ENCODE data around the gene DDX10.

Gene DDX10

DNA sequence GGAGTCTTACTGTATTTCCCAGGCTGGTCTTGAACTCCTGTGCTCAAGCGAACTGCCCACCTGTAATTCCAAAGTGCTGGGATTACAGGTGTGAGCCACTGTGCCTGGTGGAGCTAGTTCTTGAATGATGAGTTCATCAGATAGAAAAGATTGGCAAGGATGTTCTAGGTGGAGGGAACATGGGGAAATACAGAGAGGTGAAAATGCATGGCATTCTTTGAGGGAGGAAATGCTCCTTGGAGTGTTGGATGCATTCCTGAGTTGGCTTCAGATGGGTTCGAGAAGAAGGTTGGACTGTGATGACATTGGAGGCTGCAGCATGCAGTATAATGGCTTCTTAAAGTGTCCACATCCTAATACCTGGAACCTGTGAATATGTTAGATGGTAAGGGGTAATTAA is 4.4 kb downstream of the DDX10 start:
- no peaks in the 10 kb centered on the region for H3K27me3 ChIP-seq (ENCODE audit: control insufficient read depth, insufficient read depth, low read length)
- H3K4me1 ChIP-seq (ENCODE audit: control insufficient read depth, insufficient read depth, low read length) = peaks cover 13% of the 10 kb centered on the region
- no peaks in the 10 kb centered on the region for H3K36me3 ChIP-seq (ENCODE audit: control insufficient read depth, insufficient read depth, low read length)
- no peak overlapping the region for H3K4me3 ChIP-seq (ENCODE audit: low read length)
- no peak overlapping the region for H3K27ac ChIP-seq (ENCODE audit: low read depth, low read length)
- no peak overlapping the region for H3K9ac ChIP-seq (ENCODE audit: low read length)

DNA sequence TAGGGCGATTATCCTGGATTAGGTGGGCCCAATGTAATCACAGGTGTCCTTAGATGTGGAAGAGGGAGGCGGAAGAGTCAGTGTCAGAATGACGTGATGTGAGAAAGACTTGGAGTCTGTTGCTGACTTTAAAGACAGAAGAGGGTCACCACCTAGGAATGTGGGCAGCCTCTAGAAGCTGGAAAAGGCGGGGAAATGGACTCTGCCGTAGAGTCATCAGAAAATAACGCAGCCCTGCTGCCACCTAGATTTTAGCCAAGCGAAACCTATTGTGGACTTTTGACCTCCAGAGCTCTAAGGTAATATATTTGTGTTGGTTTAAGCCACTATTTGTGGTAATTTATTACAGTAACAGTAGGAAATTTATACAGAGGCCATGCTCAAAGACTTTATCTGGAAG is 4.8 kb downstream of the DDX10 start:
- H3K27ac ChIP-seq (ENCODE audit: low read depth, low read length) = no peak overlapping the region
- H3K4me3 ChIP-seq (ENCODE audit: low read length) = no peak overlapping the region
- H3K36me3 ChIP-seq (ENCODE audit: control insufficient read depth, insufficient read depth, low read length) = no peaks in the 10 kb centered on the region
- no peak overlapping the region for H3K9ac ChIP-seq (ENCODE audit: low read length)
- no peaks in the 10 kb centered on the region for H3K27me3 ChIP-seq (ENCODE audit: control insufficient read depth, insufficient read depth, low read length)
- H3K4me1 ChIP-seq (ENCODE audit: control insufficient read depth, insufficient read depth, low read length) = peaks cover 13% of the 10 kb centered on the region

DNA sequence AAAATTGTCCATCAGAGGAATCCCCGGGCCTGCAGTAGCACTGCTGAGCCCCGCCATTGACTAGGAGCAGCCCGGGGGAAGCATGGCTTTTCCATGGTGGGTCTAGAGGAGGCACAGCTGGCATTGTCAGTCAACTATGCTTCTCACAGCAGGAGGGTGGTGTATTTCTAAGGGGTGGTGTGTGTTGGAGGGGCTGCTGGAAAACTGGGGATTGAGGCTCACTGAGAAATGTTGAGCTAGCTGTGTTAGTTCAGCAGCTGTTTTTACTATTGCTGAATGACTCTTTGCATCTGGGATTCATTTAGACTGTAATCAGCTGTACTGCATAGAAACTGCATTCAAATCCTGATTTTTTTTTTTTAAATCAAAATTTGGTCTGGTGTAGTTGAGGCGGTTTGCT is 5.6 kb downstream of the DDX10 start:
- Histone ChIP-seq H3K36me3 (ENCODE audit: control insufficient read depth, insufficient read depth, low read length) (no peaks in the 10 kb centered on the region), H3K4me1 (ENCODE audit: control insufficient read depth, insufficient read depth, low read length) (peaks cover 13% of the 10 kb centered on the region), H3K4me3 (ENCODE audit: low read length) (no peak overlapping the region), H3K9ac (ENCODE audit: low read length) (no peak overlapping the region), H3K27me3 (ENCODE audit: control insufficient read depth, insufficient read depth, low read length) (no peaks in the 10 kb centered on the region), H3K27ac (ENCODE audit: low read depth, low read length) (no peak overlapping the region)

DNA sequence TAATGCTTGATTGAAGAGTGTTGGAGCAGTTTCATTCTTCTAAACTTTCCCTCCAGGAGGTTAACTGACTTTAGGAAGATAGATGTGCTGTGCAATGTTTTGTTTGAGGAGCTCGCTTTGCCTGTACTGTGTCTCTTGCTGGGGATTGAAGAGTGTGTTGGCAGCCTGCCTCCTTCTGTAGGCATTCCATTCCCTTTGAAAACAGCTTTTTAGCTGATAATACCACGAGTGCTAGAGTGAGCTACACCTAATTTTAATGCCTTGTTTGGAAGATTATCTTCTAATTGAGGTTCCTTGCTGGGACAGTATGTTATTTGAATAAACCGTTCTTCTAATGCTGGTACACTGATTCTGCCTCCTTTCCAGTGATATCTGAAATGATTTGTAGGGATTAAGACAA is 7.2 kb downstream of the DDX10 start:
- Histone ChIP-seq H3K4me1 (ENCODE audit: control insufficient read depth, insufficient read depth, low read length) (peaks cover 2% of the 10 kb centered on the region), H3K9ac (ENCODE audit: low read length) (no peak overlapping the region), H3K27ac (ENCODE audit: low read depth, low read length) (no peak overlapping the region), H3K4me3 (ENCODE audit: low read length) (no peak overlapping the region), H3K36me3 (ENCODE audit: control insufficient read depth, insufficient read depth, low read length) (peaks cover 3% of the 10 kb centered on the region), H3K27me3 (ENCODE audit: control insufficient read depth, insufficient read depth, low read length) (no peaks in the 10 kb centered on the region)

DNA sequence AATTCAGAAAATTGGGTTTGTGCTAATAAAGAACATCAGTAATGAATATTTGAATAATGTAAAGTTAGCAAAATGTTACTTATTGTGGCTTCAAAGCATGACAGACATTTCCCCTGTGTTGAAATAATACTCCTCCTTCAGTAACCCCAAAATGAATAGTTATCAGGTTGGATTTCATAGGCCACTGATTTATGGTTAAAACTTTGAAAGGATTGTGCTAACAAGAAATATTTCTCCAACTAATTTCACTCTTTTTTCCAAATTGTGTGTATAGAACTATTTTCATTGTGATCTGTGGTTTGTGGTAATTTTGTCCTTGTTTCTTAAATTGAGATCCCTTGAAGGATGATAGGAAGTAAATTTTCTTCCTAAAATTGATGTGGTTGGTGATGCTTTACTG is 7.9 kb downstream of the DDX10 start:
- H3K27me3 ChIP-seq (ENCODE audit: control insufficient read depth, insufficient read depth, low read length) = no peaks in the 10 kb centered on the region

DNA sequence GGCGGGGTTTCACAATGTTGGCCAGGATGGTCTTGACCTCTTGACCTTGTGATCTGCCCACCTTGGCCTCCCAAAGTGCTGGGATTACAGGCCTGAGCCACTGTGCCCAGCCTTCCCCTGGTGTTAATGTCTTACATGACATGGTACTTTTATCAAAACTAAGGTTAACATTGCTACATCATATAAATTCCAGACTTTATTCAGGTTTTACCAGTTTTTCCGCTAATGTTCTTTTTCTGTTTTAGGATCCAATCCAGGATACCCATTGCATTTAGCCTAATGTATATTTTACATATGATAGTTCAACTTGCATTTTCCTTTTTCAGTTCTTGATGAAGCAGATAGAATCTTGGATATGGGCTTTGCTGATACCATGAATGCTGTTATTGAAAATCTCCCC is 14.2 kb downstream of the DDX10 start:
- Histone ChIP-seq H3K36me3 (ENCODE audit: control insufficient read depth, insufficient read depth, low read length) (peaks cover 10% of the 10 kb centered on the region), H3K4me3 (ENCODE audit: low read length) (no peak overlapping the region), H3K27ac (ENCODE audit: low read depth, low read length) (no peak overlapping the region), H3K4me1 (ENCODE audit: control insufficient read depth, insufficient read depth, low read length) (no peaks in the 10 kb centered on the region), H3K9ac (ENCODE audit: low read length) (no peak overlapping the region), H3K27me3 (ENCODE audit: control insufficient read depth, insufficient read depth, low read length) (no peaks in the 10 kb centered on the region)

More for the DNA sequence above, 7.9 kb downstream of the DDX10 start:
- no peak overlapping the region for H3K4me3 ChIP-seq (ENCODE audit: low read length)
- H3K4me1 ChIP-seq (ENCODE audit: control insufficient read depth, insufficient read depth, low read length) = peaks cover 2% of the 10 kb centered on the region
- no peak overlapping the region for H3K27ac ChIP-seq (ENCODE audit: low read depth, low read length)
- no peak overlapping the region for H3K9ac ChIP-seq (ENCODE audit: low read length)
- H3K36me3 ChIP-seq (ENCODE audit: control insufficient read depth, insufficient read depth, low read length) = peaks cover 8% of the 10 kb centered on the region

DNA sequence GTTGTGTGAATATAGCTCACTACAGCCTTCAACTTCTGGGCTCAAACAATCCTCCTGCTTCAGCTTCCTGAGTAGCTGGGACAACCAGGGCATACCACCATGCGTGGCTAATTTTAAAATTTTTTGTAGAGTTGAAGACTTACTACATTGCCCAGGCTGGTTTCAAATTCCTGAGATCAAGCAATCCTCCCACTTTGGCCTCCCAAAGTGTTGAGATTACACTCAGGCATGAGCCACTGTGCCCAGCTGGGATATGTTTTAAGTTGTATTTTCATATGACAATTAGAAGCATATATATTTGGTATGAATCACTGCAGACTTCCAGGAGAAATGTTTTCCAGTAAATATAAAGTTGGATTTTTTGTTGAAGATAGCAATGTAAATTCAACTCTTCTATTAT is 15.4 kb downstream of the DDX10 start:
- H3K36me3 ChIP-seq (ENCODE audit: control insufficient read depth, insufficient read depth, low read length) = peaks cover 10% of the 10 kb centered on the region

DNA sequence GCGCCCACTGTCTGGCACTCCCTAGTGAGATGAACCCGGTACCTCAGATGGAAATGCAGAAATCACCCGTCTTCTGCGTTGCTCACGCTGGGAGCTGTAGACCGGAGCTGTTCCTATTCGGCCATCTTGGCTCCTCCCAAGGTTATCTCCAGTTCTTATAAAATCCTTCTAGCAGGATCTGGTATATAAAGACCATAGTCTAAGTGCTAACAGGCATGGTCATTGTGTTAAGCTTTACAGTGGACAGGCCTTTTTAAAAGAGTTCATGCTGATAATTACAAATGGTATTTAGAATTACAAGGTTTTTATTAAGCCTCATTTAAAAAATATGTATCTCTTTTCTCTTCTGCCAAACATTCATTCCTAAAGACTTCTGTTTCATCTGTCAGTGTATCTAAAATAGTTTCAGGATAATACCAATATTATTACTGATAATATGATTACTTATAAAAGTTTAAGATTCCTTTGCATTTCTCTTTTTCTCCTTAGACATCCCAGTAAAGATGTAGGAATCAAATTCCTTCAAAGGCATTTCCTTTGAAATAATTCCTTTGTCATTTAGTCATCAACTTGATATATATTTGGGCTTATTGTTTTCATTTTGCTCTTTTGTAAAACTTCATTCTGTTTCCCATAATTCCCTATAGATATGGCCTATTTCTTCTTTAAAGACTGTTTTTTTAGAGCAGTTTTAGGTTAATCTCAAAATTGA is 20.7 kb downstream of the DDX10 start:
- Histone ChIP-seq H3K9ac (ENCODE audit: low read length) (no peak overlapping the region), H3K27ac (ENCODE audit: low read depth, low read length) (no peak overlapping the region), H3K27me3 (ENCODE audit: control insufficient read depth, insufficient read depth, low read length) (no peaks in the 10 kb centered on the region), H3K4me3 (ENCODE audit: low read length) (no peak overlapping the region), H3K36me3 (ENCODE audit: control insufficient read depth, insufficient read depth, low read length) (no peaks in the 10 kb centered on the region), H3K4me1 (ENCODE audit: control insufficient read depth, insufficient read depth, low read length) (no peaks in the 10 kb centered on the region)

More for the DNA sequence above, 15.4 kb downstream of the DDX10 start:
- no peak overlapping the region for H3K4me3 ChIP-seq (ENCODE audit: low read length)
- no peak overlapping the region for H3K9ac ChIP-seq (ENCODE audit: low read length)
- no peak overlapping the region for H3K27ac ChIP-seq (ENCODE audit: low read depth, low read length)
- H3K4me1 ChIP-seq (ENCODE audit: control insufficient read depth, insufficient read depth, low read length) = no peaks in the 10 kb centered on the region
- H3K27me3 ChIP-seq (ENCODE audit: control insufficient read depth, insufficient read depth, low read length) = no peaks in the 10 kb centered on the region

DNA sequence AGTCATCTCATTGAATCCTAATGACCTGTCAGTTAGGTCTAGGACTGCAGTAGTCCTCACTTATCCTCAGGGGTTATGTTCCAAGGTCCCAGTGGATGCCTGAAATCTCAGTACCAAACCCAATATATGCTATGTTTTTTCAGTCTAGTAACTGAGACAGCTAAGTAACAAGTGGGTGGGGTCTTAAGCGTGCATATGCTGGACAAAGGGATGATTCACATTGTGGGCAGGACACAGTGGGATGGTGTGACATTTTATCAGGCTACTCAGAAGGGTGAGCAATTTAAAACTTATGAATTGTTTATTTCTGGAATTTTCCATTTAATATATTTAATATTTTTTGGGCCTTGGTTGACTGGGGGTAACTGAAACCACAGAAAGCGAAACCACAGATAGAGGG is 29.0 kb downstream of the DDX10 start:
- no peak overlapping the region for H3K9ac ChIP-seq (ENCODE audit: low read length)
- no peaks in the 10 kb centered on the region for H3K27me3 ChIP-seq (ENCODE audit: control insufficient read depth, insufficient read depth, low read length)
- H3K27ac ChIP-seq (ENCODE audit: low read depth, low read length) = no peak overlapping the region
- no peaks in the 10 kb centered on the region for H3K4me1 ChIP-seq (ENCODE audit: control insufficient read depth, insufficient read depth, low read length)
- no peak overlapping the region for H3K4me3 ChIP-seq (ENCODE audit: low read length)
- H3K36me3 ChIP-seq (ENCODE audit: control insufficient read depth, insufficient read depth, low read length) = peaks cover 2% of the 10 kb centered on the region

DNA sequence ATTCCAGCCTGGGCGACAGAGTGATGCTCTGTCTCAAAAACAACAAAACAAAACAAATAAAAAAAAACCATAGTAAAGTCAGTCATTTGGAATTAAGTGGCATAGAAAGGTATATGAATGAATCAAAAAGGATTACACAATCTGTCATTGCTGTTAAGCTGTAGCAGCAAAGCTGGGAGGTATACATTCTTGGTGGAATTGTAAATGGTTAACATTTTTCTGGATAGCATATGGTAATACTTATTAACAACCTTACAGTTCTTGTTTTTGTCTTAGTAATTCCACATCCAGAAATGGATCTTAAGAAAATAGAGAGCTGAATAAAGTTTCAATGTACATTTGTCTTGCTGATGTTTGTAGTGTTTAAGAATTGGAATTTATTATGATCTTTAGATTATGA is 30.0 kb downstream of the DDX10 start:
- Histone ChIP-seq H3K27ac (ENCODE audit: low read depth, low read length) (no peak overlapping the region), H3K27me3 (ENCODE audit: control insufficient read depth, insufficient read depth, low read length) (no peaks in the 10 kb centered on the region), H3K9ac (ENCODE audit: low read length) (no peak overlapping the region), H3K4me1 (ENCODE audit: control insufficient read depth, insufficient read depth, low read length) (no peaks in the 10 kb centered on the region), H3K36me3 (ENCODE audit: control insufficient read depth, insufficient read depth, low read length) (peaks cover 2% of the 10 kb centered on the region), H3K4me3 (ENCODE audit: low read length) (no peak overlapping the region)

DNA sequence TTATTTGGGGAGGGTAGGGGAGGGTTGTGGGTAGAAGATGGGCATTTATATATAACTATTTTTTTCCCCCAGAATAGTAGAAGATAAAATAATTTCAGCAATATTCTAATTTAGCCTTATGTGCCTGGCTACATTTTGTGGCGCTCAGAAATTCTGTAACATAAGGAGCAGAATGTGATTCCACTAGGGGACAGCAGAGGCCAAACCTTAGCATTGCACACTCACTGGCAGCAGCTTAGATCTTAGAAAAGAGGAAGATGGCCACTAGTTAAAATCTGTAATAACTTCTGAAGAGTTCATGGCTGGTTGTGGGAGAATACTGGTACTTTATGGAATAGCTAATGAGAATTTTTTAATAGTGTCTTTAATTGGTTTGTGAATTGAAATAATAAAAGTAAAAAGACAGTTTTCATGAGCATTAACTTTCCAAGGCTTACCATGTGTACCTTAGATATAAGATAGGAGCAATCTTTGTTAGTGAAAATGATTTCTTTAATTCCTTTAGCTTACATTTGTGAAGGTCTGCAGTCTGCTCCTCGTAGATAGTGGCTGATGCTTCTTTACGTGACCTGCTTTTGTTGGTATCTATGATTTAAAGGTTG is 33.1 kb downstream of the DDX10 start:
- H3K9ac ChIP-seq (ENCODE audit: low read length) = no peak overlapping the region
- no peak overlapping the region for H3K4me3 ChIP-seq (ENCODE audit: low read length)
- no peaks in the 10 kb centered on the region for H3K27me3 ChIP-seq (ENCODE audit: control insufficient read depth, insufficient read depth, low read length)
- no peak overlapping the region for H3K27ac ChIP-seq (ENCODE audit: low read depth, low read length)
- peaks cover 2% of the 10 kb centered on the region for H3K36me3 ChIP-seq (ENCODE audit: control insufficient read depth, insufficient read depth, low read length)
- no peaks in the 10 kb centered on the region for H3K4me1 ChIP-seq (ENCODE audit: control insufficient read depth, insufficient read depth, low read length)

DNA sequence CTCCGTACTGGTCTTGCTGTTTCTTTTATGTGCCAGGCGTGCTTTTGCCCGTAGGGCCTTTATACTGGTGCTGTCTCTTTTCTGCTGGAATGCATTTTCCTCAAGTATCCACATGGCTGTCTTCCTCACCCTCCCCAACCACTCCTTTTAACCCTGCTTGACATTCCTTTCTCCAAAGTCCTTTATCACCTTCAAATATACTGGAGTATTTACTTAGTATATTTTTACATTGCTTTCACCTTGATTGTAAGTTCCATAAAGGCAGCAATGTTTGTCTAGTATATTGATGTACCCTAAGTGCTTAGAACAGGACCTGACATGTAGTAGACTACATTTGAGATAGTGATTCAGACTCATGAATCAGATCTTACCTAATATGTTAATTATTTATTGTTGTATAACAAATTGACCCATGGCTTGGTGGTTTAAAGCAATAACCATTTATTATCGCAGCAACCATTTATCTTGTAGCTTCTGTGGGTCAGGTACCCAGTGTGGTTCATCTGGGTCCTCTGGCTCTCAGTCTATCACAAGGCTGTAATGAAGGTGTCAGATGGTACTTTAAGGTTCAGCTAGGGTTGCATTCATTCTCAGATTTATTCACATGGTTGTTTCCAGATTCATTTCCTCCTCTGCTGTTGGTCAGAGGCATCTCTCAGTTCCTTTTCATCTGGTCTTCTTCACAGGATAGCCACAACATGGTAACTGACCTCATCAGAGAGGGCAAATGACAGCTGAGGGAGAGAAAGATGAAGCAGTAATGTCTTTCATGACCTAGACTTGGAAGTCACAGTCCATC is 34.2 kb downstream of the DDX10 start:
- Histone ChIP-seq H3K9ac (ENCODE audit: low read length) (no peak overlapping the region), H3K4me1 (ENCODE audit: control insufficient read depth, insufficient read depth, low read length) (no peaks in the 10 kb centered on the region), H3K27ac (ENCODE audit: low read depth, low read length) (no peak overlapping the region), H3K27me3 (ENCODE audit: control insufficient read depth, insufficient read depth, low read length) (no peaks in the 10 kb centered on the region), H3K36me3 (ENCODE audit: control insufficient read depth, insufficient read depth, low read length) (no peaks in the 10 kb centered on the region), H3K4me3 (ENCODE audit: low read length) (no peak overlapping the region)

Measured in rectal smooth muscle tissue (tissue), 1 donor.